ENCODE measurements around the gene DIP2B.
"Not testable (repeated sequence)": the region's sequence is repeated elsewhere in the genome, so short reads cannot be mapped to it uniquely, and the experiment has no call there.

The DIP2B gene

DNA sequence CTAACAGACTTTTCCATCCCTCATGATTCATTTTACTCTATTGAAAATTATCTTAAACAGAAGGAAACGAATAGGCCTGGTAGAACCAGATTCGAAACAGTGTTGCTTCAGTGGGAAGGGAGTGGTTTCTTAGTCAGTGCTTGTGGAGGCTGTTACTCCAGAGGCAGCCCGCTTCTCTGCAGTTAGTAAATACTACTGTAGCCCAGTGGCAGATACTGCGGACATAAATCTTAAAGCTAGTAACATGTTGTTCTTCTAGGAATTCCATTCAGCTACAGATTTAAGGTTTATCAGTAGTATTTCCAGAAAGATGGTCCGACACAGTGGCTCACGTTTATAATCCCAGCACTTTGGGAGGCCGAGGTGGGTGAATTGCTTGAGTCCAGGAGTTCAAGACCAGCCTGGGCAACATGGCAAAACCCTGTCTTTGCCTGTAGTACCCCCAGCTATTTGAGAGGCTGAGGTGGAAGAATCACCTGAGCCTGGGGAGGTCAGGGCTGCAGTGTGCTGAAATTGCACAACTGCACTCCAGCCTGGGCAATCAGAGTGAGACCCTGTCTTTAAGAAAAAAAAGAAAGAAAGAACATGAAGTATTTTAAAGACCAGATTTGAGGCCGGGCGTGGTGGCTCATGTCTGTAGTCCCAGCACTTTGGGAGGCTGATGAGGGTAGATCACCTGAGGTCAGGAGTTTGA is 45.9 kb downstream of the DIP2B start:
- no peak for DNase-seq (ENCODE audit: low read depth)

DNA sequence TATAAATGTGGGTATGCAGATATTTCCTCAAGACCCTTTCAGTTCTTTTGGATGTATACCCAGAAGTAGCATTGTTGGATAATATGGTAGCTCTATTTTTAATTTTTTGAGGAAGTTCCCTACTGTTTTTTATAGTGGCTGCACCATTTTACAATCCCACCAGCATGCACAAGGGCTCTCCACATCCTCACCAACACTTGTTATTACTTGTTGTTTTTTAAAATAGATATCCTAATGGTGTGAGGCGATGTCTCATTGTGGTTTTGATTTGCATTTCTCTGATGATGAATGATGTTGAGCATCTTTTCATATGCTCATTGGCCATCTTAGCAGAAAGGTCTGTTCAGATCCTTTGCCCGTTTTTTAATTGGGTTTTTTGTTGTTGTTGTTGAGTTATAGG is 47.1 kb downstream of the DIP2B start:
- DNase-seq (ENCODE audit: low read depth): no peak

DNA sequence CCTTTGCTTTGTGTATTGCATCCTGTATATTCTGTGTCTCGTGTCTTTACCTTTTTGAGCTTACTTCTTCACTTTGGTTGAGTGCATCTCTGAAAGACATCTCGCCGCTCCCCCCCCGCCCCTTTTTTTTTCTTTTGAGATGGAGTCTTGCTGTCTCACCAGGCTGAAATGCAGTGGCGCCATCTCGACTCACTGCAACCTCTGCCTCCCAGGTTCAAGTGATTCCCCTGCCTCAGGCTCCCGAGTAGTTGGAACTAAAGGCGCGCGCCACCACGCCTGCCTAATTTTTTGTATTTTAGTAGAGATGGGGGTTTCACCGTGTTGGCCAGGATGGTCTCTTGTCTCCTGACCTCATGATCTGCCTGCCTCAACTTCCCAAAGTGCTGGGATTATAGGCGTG is 49.9 kb downstream of the DIP2B start:
- DNase-seq (ENCODE audit: low read depth): no peak

DNA sequence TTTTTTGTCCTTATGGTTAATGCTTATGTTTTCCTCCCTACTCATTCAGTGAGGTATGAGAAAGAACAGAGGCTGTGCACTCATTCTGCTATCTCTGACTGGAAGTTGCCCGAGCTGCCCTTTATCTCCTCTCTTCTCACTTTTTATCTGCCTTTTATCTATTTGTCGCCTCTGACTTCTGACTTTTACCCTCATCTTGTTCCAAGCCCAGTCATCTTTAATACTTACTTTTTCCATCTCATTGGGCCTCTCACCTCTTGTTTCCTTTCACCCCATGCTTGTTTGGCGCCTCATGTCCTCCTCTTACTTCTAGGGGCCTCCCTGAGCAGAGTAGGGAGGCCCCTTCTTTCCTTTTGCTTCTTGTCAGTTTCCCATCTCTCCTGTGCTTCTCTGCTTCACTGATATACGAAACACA is 50.7 kb downstream of the DIP2B start:
- peak; percentile 30 for DNase-seq (ENCODE audit: low read depth)

DNA sequence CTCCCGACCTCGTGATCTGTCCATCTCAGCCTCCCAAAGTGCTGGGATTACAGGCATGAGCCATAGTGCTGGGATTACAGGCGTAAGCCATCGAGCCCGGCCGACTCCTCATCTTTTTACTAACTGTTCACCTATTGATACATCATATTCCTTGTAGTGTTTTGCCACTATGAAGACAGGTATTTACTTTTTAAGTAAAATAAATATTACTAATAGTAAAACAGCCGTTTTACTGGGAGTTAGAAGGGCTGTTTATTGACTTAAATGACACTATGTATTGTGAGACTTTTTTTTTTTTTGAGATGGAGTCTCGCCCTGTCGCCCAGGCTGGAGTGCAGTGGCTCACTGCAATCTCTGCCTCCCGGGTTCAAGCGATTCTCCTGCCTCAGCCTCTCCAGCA is 51.5 kb downstream of the DIP2B start:
- DNase-seq (ENCODE audit: low read depth): no peak

DNA sequence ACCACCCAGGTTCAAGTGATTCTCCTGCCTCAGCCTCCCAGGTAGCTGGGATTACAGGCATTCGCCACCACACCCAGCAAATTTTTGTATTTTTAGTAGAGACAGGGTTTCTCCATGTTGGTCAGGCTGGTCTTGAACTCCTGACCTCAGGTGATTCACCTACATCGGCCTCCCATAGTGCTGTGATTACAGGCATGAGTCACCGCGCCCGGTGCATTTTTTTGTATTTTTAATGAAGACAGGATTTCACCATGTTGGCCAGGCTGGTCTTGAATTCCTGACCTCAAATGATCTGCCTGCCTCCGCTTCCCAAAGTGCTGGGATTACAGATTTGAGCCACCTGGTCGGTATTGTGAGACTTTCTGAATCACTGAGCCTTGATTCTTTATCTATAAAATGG is 52.0 kb downstream of the DIP2B start:
- not testable (repeated sequence) for DNase-seq (ENCODE audit: low read depth)

DNA sequence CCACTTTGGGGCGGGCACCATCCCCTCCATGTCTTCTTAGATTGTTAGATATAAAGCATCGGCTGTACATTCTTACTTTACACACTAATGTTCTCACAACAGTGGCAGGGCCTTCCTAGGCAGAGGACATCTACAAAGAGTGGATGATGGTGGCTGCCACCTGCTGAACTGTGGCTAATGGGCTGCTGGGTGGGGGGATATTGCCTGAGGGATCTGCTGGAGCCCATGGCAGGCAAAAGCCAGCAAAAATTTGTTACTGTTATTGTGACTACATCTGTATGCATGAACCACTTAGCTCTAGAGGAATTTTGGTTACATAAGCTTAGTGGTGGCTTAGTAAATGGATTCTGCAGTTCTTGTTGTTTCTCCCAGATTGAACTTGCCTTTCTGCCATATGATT is 52.6 kb downstream of the DIP2B start:
- no peak for DNase-seq (ENCODE audit: low read depth)

DNA sequence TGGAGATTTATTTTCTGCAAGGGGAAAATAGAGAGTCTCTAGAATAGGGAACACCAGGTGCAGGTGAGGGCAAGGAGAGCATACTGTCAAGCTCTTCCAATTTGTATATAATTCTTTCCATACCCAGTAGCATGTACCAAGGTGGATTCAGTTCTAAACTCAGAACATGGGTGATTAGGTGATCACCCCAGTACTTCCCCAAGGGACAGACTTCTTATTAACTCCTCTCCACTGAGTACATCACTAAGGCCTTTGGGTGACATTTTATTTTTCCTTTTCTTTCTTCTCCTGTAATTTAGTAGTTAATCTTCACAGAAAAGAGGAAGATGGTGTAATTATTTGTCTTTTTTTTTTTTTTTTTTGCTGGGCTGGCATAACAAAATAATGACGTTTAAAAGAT is 54.2 kb downstream of the DIP2B start:
- no peak for DNase-seq (ENCODE audit: low read depth)

DNA sequence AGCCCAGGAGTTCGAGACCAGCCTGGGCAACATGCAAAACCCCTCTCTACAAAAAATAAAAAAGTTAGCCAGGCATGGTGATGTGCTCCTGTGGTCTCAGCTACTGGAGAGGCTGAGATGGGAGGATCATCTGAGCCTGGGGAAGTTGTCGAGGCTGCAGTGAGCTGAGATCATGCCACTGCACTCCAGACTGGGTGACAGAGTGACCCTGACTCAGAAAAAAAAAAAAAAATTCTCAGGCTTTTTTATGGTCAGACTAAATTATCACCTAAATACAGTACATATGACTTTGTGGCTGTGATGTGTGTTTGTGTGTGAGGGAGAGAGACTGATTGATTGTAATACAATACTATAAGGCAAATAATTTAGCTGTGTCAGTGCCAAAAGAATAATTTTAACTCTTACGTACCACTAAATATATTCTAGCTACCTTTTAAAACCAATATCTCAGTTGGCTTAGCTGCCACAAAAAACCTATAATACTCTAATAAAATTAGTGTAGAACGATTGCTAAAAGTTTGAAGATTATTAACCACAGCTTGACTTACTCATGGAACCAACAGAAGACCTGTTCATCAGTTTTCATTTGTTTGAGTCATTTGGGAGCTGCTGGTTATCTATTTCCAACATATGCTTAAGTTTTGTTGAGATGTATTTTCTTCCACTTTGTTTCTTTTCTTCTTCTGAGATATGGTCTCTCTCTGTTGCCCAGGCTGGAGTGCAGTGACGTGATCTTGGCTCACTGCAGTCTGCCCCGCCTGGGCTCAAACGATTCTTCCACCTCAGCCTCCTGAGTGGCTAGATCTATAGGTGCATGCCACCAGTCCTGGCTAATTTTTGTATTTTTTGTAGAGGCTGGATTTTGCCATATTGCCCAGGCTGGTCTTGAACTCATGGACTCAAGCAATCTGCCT is 58.0 kb downstream of the DIP2B start:
- DNase-seq (ENCODE audit: low read depth): no peak

DNA sequence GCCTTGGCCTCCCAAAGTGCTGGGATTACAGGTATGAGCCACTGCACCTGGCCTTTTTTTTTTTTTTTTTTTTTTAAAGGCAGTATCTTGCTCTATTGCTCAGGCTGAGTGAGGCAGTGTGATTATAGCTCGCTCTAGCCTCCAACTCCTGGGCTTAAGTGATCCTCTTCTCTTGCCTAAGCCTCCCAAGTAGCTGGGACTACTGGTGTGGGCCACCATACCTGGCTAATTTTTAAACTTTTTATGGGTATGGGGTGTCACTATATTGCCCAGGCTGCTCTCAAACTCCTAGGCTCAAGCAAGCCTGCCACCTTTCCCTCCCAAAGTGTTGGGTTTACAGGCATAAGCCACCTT is 58.6 kb downstream of the DIP2B start:
- no peak for DNase-seq (ENCODE audit: low read depth)

DNA sequence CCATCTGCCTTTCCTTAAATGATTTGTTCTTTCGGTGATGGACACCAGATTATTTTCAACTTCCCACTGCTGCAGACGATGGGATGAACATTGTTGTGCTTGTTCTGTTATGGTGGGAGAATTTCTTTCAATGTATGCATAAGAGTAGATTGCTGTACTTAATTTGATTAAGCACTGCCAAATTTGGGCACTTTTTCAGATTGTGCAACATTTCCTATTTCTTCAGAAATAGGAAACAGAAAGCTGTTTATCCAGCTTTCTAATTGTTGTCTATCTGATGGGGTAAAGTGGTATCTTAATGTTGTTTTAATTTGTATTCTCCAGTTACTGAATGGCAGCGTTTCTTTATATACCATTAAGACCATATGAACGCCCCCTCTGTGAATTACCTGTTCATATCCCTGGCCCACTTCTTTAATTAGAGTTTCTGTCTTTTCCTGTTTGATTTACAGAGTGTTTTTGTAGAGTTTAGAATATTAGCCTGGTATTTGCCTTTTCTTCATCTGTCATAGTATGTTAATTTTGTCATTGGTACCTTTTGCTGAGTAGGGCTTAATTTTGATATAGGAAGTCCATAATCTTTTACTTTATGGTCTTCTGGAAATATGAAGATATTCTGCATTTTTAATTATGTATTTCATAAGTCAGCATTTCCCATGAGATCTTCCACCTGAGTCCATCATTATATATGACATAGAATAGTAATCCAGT is 59.6 kb downstream of the DIP2B start:
- DNase-seq (ENCODE audit: low read depth): no peak

DNA sequence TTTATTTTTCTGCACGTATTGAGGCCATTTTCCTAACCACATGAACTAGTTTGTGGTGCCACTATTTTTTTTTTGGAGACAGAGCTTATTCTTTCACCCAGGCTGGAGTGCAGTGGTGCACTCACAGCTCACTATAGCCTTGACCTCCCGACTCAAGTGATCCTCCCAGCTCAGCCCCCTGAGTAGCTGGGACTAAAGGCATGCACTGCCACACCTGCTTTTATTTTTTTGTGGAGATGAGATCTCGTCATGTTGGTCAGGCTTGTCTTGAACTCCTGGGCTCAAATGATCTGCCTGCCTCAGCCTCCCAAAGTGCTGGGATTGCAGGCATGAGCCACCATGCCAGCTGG is 60.1 kb downstream of the DIP2B start:
- DNase-seq (ENCODE audit: low read depth): no peak

DNA sequence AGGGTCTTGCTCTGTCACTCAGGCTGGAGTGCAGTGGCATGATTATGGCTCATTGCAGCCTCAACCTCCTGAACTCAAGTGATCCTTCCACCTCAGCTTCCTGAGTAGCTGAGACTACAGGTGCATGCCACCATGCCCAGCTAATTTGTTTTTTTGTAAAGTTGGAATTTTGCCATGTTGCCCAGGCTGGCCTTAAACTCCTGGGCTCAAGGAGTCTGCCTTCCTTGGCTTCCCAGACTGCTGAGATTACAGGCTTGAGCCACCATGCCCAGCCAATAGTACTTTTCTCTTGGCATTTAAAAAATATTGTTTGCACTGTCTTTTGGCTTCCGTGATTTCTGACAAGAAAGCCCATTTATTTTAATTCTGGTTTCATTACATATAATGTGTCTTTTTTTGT is 61.3 kb downstream of the DIP2B start:
- DNase-seq (ENCODE audit: low read depth): no peak

DNA sequence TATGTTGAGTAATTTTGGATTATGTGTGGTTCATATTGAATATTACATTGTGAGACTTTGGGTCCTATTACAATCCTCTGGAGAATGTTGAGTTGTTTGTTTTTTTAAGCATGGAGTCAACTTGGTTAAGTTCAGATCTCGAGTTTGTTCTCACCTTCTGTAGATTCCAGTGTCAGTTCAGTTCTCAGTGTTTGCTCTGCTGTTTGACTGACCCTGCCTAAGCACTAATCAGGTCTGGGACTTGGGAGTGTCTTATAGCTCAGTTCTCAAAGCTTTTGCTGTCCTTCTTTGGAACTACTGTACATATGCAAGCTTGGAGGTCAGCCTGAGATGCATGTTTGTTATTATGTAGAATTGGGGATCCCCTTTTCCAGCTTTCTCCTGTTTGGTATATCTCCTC is 63.1 kb downstream of the DIP2B start:
- no peak for DNase-seq (ENCODE audit: low read depth)

DNA sequence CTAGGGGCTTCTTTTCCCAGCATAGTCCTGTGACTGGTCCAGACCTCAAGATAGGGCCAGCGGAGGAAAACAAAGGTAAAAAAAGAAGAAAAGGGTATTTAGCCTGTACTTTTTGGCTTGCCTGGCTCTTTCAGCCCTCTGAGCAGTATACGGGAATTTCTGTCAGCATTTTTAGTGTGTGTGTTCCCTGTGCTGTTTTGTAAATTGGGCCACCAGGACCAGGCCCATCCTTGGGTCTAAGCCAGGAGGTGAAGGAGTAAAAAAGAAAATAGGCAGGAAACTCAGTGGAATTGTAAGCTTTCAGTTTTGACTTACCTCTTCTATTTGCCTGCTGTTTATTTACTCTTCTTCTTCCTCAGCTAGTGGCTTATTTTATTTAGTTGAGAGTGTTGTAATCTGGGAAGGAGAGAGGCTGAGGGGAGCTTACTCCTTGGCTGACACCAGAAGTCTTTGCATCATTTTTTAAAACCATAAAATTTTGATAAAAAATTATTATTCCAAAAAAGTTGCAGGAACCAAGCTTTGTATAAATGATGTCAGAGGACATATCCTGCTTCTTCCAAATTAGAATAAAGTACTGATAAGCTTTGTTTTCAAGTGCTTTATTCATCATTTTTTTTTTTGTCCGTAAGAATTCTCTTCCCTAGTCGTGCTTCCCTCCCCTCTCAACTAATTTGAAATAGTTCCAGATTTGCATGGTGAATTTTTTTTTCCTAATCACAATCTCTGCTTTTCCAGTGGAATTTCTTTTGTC is 63.7 kb downstream of the DIP2B start:
- DNase-seq (ENCODE audit: low read depth): no peak

DNA sequence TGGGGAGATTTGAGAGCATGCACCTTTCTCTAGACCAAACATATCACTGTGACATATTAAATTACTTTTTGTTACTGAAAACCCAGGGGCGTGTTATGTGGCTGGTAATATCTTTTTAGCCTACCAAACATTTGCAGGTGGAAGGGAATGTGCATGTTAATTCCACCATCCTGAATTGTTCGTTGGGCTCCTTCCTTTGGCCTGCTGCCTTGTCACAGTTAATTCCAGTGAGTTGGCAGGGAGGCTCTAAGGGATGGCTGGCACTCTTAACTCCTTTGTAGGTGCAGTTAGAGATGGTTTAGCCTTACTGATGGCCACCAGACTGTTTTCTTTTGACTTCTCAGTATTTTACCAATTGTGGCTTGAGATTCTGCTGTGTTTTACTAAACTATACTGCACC is 64.5 kb downstream of the DIP2B start:
- DNase-seq (ENCODE audit: low read depth): no peak

DNA sequence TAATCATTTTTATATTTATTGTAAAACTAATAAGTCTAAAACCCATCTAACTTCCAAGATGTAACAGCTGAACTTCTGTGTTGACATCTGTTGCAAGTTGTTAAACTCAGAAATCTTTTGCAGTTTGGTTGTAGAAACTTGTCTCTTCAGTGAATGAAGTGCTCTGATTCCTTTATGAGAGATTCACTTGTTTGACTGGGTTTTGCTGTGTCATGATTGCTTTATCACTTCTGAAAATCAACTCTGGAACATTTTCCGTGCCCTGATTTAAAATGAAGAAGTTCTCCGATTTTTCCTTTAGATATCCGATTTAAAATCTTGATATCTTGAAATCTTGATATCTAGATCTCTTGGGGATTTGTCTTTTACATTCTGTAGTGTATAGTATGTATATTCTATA is 65.1 kb downstream of the DIP2B start:
- no peak for DNase-seq (ENCODE audit: low read depth)

DNA sequence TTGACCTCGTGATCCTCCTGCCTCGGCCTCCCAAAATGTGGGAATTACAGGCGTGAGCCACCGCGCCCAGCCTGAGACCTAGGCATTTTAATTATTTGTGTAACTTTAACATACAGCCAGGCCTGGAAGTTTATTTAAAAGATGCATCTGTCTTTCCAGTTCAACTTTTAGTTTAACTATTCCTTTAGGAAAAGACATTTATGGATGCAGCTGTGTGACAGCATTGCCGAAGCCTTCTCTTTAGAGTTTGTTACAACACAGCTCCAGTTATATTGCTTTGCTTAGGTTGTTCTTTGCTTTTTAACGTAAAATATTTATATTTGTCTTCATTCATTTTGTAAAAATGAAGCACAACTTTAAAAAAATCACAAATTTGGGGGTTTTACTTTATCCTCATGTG is 67.0 kb downstream of the DIP2B start:
- DNase-seq (ENCODE audit: low read depth): no peak

DNA sequence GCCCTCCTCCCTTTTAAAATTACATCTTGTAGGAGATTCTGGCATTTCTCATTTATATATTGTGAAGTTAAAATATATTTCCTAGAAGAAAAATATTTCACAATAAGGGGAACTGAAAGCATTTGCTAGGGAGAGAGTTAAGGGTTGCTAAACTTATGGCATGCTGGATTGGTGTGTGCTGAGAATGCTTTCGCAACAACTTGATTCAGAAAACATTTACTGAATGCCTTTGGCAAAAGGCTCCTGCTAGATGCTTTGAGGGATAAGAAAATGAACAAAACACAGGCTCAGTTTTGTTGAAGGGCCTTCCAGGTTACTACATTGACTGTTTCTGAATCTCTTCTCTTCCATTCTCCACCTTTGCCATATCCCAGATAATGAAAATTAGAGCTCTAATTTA is 67.5 kb downstream of the DIP2B start:
- DNase-seq (ENCODE audit: low read depth): no peak

DNA sequence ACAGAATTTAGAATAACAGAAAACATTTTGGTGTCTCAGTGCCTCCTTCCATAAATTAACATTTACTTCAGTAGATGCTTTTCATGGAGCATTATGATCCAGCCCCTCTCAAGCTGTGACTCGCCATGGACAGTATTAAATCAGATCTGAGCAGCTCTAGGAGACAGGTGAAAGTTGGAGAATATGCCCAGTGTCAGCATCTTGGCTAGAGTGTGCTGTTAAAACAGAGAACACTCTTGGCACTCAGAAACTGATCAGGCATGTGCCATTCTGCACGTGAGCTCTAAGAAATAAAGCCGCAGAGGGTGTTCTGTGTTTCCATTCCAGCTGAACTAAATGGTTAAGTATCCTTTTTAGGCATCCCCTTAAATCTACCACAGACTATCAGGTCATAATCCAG is 68.0 kb downstream of the DIP2B start:
- no peak for DNase-seq (ENCODE audit: low read depth)

DNA sequence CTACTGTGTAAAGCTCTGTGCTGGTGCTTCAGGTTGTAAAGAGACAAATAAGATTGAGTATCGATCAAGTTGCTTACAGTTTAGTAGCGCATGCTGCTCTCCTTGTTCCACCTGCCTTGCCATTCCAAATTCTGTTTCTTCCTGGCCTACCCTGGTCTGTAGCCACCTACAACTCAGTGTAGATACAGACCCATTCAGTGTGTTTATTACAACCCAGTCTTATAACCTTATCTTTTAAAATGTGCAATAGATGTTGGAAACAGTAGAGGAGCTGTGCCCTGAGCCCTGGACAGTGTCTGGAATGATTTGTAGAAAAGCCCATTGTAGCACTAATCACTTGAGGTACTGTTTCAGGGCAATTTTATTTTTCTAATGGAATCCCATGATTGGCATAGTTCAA is 68.5 kb downstream of the DIP2B start:
- no peak for DNase-seq (ENCODE audit: low read depth)

DNA sequence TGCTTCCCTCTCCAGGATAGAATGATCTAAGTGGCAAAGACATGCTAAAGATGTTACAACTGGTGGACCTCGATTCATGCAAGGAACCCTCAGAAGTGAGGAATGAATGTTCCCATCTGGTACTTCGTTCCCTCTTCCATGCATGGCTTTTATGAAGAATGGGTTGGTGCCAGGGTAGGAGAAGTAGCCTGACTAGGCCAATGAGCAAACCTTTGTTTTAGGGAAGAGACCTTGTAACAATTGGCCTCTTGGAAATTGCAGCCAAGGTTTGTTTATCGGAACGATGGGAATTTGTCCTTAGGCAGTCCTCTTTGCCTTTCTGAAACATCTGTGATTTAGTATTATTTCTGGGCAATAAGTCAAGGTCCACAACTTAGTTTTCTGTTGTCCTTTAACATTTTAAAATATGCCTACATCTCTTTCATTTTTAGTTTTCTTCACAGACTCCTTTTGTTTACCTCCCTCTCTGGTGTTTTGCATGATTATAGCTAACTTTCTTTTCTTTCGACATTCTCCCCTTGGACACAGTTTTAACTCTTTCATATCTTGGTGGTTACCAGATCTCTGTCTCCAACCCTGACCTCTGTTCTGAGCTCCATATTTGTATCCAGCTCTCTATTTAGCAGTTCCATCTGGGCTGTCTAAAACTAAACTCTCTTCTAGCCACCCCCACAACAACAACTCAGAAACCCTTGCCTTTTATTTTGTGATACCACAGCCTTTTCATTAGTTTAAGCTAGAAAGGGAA is 70.0 kb downstream of the DIP2B start:
- DNase-seq (ENCODE audit: low read depth): no peak
